A673 (cell line): Measurements from ENCODE around the gene ATP1A2. TPM values are rescaled to one million over a fixed set of nuclear protein-coding genes. Genes with fewer than 3 reads are reported as not detected.

Experiments
- BruUV-seq: library from RNA; stranded (reverse); fragments of 400-500 nt; replicated peaks from 2 replicates; lab custom pipeline; 2021; lab: Mats Ljungman, UMichigan
- CTCF ChIA-PET: fragments of 300-600 bp; sonication (Branson Sonifier 250); formaldehyde crosslinking; loops from one replicate; lab custom pipeline; 2022; ENCODE audit warnings: antibody characterized with exemption; lab: Charles Lee
- POLR2A ChIA-PET: fragments of 300-600 bp; sonication (Branson Sonifier 250); formaldehyde crosslinking; loops from one replicate; lab custom pipeline; 2022; ENCODE audit warnings: antibody characterized with exemption; ENCODE audit not compliant: low non-redundant PET; lab: Charles Lee
- DNase-seq: peaks from one replicate; pipeline ENCODE4 v3.0.0-alpha.2; 2015; ENCODE audit warnings: low spot score
- H3K27ac ChIP-seq: fragments of 200-600 bp; sonication (generic); 2 replicates; pipeline ENCODE4 v1.5.1; 2016; ENCODE audit warnings: mixed run types, low read depth, mild to moderate bottlenecking, mixed read lengths, antibody characterized with exemption, low read length; ENCODE audit not compliant: poor library complexity, severe bottlenecking
- H3K27me3 ChIP-seq: fragments of 200-600 bp; sonication (generic); replicated peaks from 2 replicates; pipeline ENCODE4 v1.6.1; 2017; ENCODE audit warnings: mixed run types, low read depth, mild to moderate bottlenecking, mixed read lengths, antibody characterized with exemption, low read length; ENCODE audit not compliant: insufficient read depth, poor library complexity
- H3K36me3 ChIP-seq: fragments of 200-600 bp; sonication (generic); 2 replicates; pipeline ENCODE4 v1.6.1; 2016; ENCODE audit warnings: mixed run types, mild to moderate bottlenecking, mixed read lengths, antibody characterized with exemption, low read length; ENCODE audit not compliant: insufficient read depth, poor library complexity, severe bottlenecking
- H3K4me1 ChIP-seq: fragments of 200-600 bp; sonication (generic); 2 replicates; pipeline ENCODE4 v1.6.1; 2017; ENCODE audit warnings: mixed run types, mild to moderate bottlenecking, mixed read lengths, antibody characterized with exemption, low read length; ENCODE audit not compliant: insufficient read depth, poor library complexity, severe bottlenecking
- H3K4me3 ChIP-seq: fragments of 200-600 bp; sonication (generic); 2 replicates; pipeline ENCODE4 v1.5.1; 2016; ENCODE audit warnings: low read depth, mixed run types, mild to moderate bottlenecking, mixed read lengths, low read length; ENCODE audit not compliant: poor library complexity, severe bottlenecking
- H3K9me3 ChIP-seq: fragments of 200-600 bp; sonication (generic); 2 replicates; pipeline ENCODE4 v1.6.1; 2016; ENCODE audit warnings: mixed run types, low read depth, mild to moderate bottlenecking, mixed read lengths, antibody characterized with exemption, low read length; ENCODE audit not compliant: poor library complexity, severe bottlenecking
- EZH2 ChIP-seq: fragments of 200-600 bp; sonication (generic); IDR thresholded peaks from 2 replicates; pipeline ENCODE4 v1.6.1; 2017; ENCODE audit warnings: borderline replicate concordance, low read depth, mild to moderate bottlenecking, mixed read lengths, antibody characterized with exemption, low read length; ENCODE audit not compliant: poor library complexity, severe bottlenecking
- intact Hi-C: fragments of 100-400 bp; cut with micrococcal nuclease; formaldehyde crosslinking; loops from one replicate; pipeline ENCODE4 v1.10.0; 2022; ENCODE audit not compliant: unreplicated experiment
- total RNA-seq: library from RNA; stranded (reverse); gene quantifications from 2 replicates; pipeline ENCODE4 v1.2.3, GENCODE V29; 2021
- TF ChIP-seq, protein P1 (sequence below): fragments of 300-800, 200-600 bp; sonication (generic); conservative IDR thresholded peaks from 2 replicates; pipeline ENCODE4 v1.5.1; 2017; ENCODE audit warnings: low read depth, mild to moderate bottlenecking, antibody characterized with exemption, low read length, moderate library complexity, mixed read lengths

Gene ATP1A2
- total RNA-seq, 1 experiment from 2014 or later: not detected

DNA sequence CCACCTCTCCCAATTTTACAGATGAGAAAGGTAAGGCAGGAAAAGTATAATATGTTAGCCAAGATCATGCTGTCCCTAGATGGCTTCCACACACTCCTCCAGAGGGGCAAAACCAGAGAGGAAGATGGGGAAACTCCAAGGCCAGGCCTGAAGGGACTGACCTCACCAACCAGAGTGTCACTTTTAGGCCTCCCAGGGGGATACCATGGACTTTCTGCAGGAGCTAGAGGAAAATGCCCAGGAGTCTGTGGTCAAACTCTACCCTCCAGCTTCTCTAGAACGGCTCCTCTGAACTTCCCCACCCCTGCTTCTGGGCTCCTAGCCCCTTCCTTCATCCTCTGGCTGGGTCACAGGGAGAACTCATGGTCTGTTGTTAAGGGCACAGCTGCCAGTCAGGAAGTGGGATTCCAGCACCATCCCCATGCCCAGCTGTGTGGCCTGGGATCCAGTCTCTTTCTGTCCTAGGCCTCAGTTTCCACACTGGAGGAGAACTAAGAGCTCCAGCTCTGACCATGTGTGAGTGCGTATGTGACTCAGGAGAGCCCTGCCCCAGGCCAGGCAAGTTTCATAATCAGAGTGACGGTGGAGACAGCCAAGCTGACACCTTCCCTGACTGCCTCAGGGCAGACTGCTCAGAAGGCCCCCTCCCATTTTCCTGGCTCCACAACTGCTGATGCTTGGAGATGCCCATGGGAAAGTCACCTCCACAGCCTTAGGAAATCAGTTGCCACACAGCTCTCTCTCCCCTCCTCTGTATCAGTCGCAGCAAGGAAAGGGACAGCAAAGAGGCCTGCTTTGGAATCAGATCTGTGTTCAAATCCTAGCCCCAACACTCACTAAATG is 19.1 kb upstream of the ATP1A2 start:
- Histone ChIP-seq H3K27me3 (no peaks in the 10 kb centered on the region), H3K4me3 (no peak overlapping the region), H3K4me1 (peaks cover 17% of the 10 kb centered on the region), H3K9me3 (no peaks in the 10 kb centered on the region), H3K27ac (no peak overlapping the region), H3K36me3 (no peaks in the 10 kb centered on the region)
- no TSS peak for BruUV-seq
- CTCF ChIA-PET: no interaction called here
- POLR2A ChIA-PET: no interaction called here
- DNase-seq: no peak
- intact Hi-C loops: no loop called here
- TF ChIP-seq EZH2: no peak
- TF ChIP-seq, protein P1, sequence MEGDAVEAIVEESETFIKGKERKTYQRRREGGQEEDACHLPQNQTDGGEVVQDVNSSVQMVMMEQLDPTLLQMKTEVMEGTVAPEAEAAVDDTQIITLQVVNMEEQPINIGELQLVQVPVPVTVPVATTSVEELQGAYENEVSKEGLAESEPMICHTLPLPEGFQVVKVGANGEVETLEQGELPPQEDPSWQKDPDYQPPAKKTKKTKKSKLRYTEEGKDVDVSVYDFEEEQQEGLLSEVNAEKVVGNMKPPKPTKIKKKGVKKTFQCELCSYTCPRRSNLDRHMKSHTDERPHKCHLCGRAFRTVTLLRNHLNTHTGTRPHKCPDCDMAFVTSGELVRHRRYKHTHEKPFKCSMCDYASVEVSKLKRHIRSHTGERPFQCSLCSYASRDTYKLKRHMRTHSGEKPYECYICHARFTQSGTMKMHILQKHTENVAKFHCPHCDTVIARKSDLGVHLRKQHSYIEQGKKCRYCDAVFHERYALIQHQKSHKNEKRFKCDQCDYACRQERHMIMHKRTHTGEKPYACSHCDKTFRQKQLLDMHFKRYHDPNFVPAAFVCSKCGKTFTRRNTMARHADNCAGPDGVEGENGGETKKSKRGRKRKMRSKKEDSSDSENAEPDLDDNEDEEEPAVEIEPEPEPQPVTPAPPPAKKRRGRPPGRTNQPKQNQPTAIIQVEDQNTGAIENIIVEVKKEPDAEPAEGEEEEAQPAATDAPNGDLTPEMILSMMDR: no peak

DNA sequence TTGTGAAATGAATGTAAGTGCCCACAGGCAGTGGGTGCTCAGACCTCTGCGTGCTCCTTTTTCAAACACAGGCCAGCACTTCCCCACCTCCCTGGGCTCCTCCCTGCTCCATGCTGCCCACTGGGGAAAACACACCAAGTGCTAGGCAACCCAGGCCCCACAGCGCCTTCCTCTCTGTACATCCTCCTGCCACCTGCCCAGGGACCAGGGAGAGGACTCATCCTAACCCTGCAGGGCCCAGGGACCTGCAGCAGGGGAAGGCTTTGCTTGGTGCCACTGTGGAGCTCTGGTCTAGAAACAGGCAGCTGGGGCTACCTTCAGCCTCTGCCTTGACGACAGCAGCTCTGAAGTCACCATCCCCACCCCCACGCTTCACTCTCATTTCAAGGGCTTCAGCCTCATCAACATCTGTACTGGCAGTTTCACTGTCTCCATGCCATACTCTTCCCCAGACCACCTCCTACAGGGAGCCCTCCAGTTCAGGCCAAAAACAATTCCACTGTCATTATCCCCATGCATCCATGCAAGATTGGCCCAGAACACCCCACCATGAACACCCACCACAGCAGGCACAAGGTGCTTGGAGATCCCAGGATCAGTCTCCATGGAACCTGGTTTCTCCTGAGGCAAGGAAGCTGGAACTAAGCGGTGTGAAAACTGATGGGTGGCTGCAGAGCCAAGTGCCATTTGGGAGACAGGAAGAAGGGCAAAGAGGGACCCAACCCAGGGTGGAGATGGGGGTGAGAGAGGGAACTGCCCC is 18.2 kb upstream of the ATP1A2 start:
- no TSS peak for BruUV-seq
- Histone ChIP-seq H3K9me3 (no peaks in the 10 kb centered on the region), H3K4me1 (peaks cover 17% of the 10 kb centered on the region), H3K27ac (peak overlapping the region; percentile 27), H3K4me3 (peak overlapping the region; percentile 56), H3K27me3 (no peaks in the 10 kb centered on the region), H3K36me3 (no peaks in the 10 kb centered on the region)
- ChIA-PET POLR2A (no interaction called here), CTCF (no interaction called here)
- intact Hi-C loops: no loop called here
- DNase-seq: no peak
- TF ChIP-seq, protein P1: no peak
- no peak for TF ChIP-seq EZH2

DNA sequence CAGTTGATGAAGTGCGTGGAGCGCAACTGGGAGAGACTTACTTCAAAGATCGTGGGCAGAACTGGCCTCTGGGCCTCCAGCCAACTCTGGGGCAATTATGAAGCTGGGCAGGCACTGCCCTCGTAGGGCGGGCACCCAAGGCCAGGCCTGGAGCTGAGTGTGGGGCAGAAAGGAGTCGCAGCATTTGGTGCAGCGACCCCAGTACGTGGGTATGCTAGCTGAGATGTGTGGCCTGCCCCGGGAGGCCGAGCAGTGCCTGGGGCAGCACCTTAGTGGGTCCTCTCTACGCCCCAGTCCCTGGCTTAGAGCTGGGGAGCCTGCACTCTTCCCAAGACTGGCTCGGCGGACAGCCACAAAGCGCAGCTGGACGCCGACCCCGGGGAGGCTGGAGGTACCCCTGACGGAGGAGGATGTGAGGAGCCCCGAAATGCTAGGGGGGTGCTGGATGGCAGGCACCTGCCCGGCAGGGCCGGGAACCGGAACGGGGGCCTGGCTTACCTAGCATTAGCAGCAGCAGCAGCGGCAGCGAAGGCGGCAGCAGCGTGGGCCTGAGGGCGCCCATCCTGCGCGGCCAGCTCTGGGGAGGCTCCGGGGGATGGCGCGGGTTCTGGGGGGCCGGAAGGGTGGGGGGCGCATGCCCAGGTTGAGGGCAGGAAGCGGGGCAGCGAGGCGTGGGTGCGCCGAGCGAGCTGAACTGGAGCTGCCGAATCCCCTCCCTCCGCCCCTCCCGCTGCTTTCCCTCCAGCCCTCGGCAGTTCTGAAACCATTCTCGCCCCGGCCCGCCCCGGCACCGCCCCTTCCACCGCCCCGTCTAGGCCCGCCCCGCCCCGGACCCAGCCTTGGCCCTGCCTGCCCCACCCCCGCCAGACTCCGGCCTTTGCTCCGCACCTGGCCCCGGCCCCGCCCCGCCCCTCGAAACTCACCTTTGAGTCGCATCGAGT is 17.4 kb upstream of the ATP1A2 start, which contains the start of gene IGSF8:
TSS of gene IGSF8 (minus strand) at position 709 of the 941 bp plus-strand sequence. CDS start at position 562, 147 bp downstream.
- intact Hi-C loops: no loop called here
- H3K27ac ChIP-seq: peak within 1 kb of the TSS; percentile 79
- POLR2A ChIA-PET: no interaction called here

More for the DNA sequence above, 17.4 kb upstream of the ATP1A2 start, which contains the start of gene IGSF8:
- peak within 1 kb of the TSS; percentile 56 for H3K4me3 ChIP-seq
- H3K9me3 ChIP-seq: no peaks in the 10 kb centered on the region
- DNase-seq: peak; percentile 85
- H3K36me3 ChIP-seq: no peaks in the 10 kb centered on the region
- H3K27me3 ChIP-seq: no peaks in the 10 kb centered on the region
- no peak for TF ChIP-seq EZH2
- TF ChIP-seq, protein P1: no peak
- no TSS peak for BruUV-seq
- CTCF ChIA-PET: interaction anchor here (1.0 to 1.7 kb wide), 3 partner anchors 11 to 154 kb away, joined by 3 to 7 read pairs (median 3); no protein-coding TSS in a partner anchor
- H3K4me1 ChIP-seq: peaks cover 17% of the 10 kb centered on the region
